ENCODE results near the gene ASCC1.

DNA sequence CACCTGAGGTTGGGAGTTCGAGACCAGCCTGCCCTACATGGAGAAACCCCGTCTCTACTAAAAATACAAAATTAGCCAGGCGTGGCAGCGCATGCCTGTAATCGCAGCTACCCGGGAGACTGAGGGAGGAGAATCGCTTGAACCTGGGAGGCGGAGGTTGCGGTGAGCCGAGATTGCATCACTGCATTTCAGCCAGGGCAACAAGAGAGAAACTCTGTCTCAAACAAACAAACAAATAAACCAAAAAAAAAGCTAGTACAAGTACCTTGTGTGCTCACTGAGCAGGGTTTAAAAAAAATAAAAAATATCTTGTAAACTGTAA lies 116.5 kb downstream of the ASCC1 start:
- TF ChIP-seq, protein P1, sequence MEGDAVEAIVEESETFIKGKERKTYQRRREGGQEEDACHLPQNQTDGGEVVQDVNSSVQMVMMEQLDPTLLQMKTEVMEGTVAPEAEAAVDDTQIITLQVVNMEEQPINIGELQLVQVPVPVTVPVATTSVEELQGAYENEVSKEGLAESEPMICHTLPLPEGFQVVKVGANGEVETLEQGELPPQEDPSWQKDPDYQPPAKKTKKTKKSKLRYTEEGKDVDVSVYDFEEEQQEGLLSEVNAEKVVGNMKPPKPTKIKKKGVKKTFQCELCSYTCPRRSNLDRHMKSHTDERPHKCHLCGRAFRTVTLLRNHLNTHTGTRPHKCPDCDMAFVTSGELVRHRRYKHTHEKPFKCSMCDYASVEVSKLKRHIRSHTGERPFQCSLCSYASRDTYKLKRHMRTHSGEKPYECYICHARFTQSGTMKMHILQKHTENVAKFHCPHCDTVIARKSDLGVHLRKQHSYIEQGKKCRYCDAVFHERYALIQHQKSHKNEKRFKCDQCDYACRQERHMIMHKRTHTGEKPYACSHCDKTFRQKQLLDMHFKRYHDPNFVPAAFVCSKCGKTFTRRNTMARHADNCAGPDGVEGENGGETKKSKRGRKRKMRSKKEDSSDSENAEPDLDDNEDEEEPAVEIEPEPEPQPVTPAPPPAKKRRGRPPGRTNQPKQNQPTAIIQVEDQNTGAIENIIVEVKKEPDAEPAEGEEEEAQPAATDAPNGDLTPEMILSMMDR (optimal IDR thresholded peaks at IDR 0.05 in 1 of 3, IDR thresholded peaks at IDR 0.05 in 1 of 3, conservative IDR thresholded peaks at IDR 0.05 in 1 of 3; ENCODE audit: extremely low read depth in 1 of 3, insufficient read depth in 2 of 3, low read length in 3 of 3): no peak
- no peak for TF ChIP-seq EZH2 (IDR thresholded peaks at IDR 0.05; ENCODE audit: low read length)

Measured in keratinocyte (primary cell).